Measurements from ENCODE around the gene CHMP4B.

Gene CHMP4B

GRCh38 chr20:33767777-33768138 is 43.4 kb upstream of the CHMP4B start:
- Mint-ChIP-seq H3K27ac (no peak overlapping the region), H3K9me3 (no peaks in the 10 kb centered on the region), H3K36me3 (ENCODE audit: low read depth) (peaks cover 3% of the 10 kb centered on the region), H3K4me1 (no peaks in the 10 kb centered on the region), H3K27me3 (ENCODE audit: low read depth) (no peaks in the 10 kb centered on the region), H3K4me3 (no peak overlapping the region)
- no peak for TF ChIP-seq CTCF (IDR thresholded peaks at IDR 0.05; ENCODE audit: unreplicated experiment in 3 of 3)

GRCh38 chr20:33769043-33769442 is 42.1 kb upstream of the CHMP4B start:
- Mint-ChIP-seq H3K9me3 (no peaks in the 10 kb centered on the region), H3K4me3 (no peak overlapping the region), H3K4me1 (no peaks in the 10 kb centered on the region), H3K27ac (no peak overlapping the region), H3K27me3 (ENCODE audit: low read depth) (no peaks in the 10 kb centered on the region), H3K36me3 (ENCODE audit: low read depth) (peaks cover 3% of the 10 kb centered on the region)
- no peak for TF ChIP-seq CTCF (IDR thresholded peaks at IDR 0.05; ENCODE audit: unreplicated experiment in 3 of 3)

- H3K36me3 Mint-ChIP-seq (ENCODE audit: low read depth): peaks cover 3% of the 10 kb centered on the region
- no peak for TF ChIP-seq CTCF (IDR thresholded peaks at IDR 0.05; ENCODE audit: unreplicated experiment in 3 of 3)
- H3K27me3 Mint-ChIP-seq (ENCODE audit: low read depth): no peaks in the 10 kb centered on the region
- no peaks in the 10 kb centered on the region for H3K9me3 Mint-ChIP-seq
- no peak overlapping the region for H3K27ac Mint-ChIP-seq
- no peaks in the 10 kb centered on the region for H3K4me1 Mint-ChIP-seq
- H3K4me3 Mint-ChIP-seq: no peak overlapping the region
Observed at GRCh38 chr20:33770005-33770404, 41.1 kb upstream of the CHMP4B start.

- no peaks in the 10 kb centered on the region for H3K27me3 Mint-ChIP-seq (ENCODE audit: low read depth)
- no peak overlapping the region for H3K27ac Mint-ChIP-seq
- no peaks in the 10 kb centered on the region for H3K36me3 Mint-ChIP-seq (ENCODE audit: low read depth)
- H3K9me3 Mint-ChIP-seq: no peaks in the 10 kb centered on the region
- no peak for TF ChIP-seq CTCF (IDR thresholded peaks at IDR 0.05; ENCODE audit: unreplicated experiment in 3 of 3)
- no peaks in the 10 kb centered on the region for H3K4me1 Mint-ChIP-seq
- H3K4me3 Mint-ChIP-seq: no peak overlapping the region
Observed at GRCh38 chr20:33771938-33772337, 39.2 kb upstream of the CHMP4B start.

GRCh38 chr20:33772439-33772838 is 38.7 kb upstream of the CHMP4B start:
- H3K4me3 Mint-ChIP-seq: no peak overlapping the region

More at GRCh38 chr20:33772439-33772838, 38.7 kb upstream of the CHMP4B start:
- no peak for TF ChIP-seq CTCF (IDR thresholded peaks at IDR 0.05; ENCODE audit: unreplicated experiment in 3 of 3)
- H3K27me3 Mint-ChIP-seq (ENCODE audit: low read depth): no peaks in the 10 kb centered on the region
- H3K27ac Mint-ChIP-seq: no peak overlapping the region
- no peaks in the 10 kb centered on the region for H3K9me3 Mint-ChIP-seq
- H3K4me1 Mint-ChIP-seq: no peaks in the 10 kb centered on the region
- no peaks in the 10 kb centered on the region for H3K36me3 Mint-ChIP-seq (ENCODE audit: low read depth)

All from nephron (organoid).